Glutamatergic neuron (in vitro differentiated cells): Measurements from ENCODE around the gene FAM120A. TPM values are rescaled to one million over a fixed set of nuclear protein-coding genes. Genes with fewer than 3 reads are reported as not detected.

Source experiments
- DNase-seq: peaks from one replicate; pipeline ENCODE4 v3.0.0; 2022
- H3K27ac Mint-ChIP-seq: one replicate; pipeline ENCODE4 v1.8.0; 2020; ENCODE audit warnings: mild to moderate bottlenecking, mixed read lengths, inconsistent platforms; ENCODE audit not compliant: unreplicated experiment
- H3K27me3 Mint-ChIP-seq: one replicate; pipeline ENCODE4 v1.8.0; 2020; ENCODE audit warnings: mild to moderate bottlenecking, moderate library complexity, mixed read lengths, inconsistent platforms; ENCODE audit not compliant: unreplicated experiment
- H3K36me3 Mint-ChIP-seq: one replicate; pipeline ENCODE4 v1.8.0; 2020; ENCODE audit warnings: mild to moderate bottlenecking, mixed read lengths, inconsistent platforms; ENCODE audit not compliant: unreplicated experiment
- H3K4me1 Mint-ChIP-seq: one replicate; pipeline ENCODE4 v1.8.0; 2020; ENCODE audit warnings: mild to moderate bottlenecking, low read depth, mixed read lengths, inconsistent platforms; ENCODE audit not compliant: unreplicated experiment
- H3K4me3 Mint-ChIP-seq: one replicate; pipeline ENCODE4 v1.8.0; 2020; ENCODE audit warnings: mild to moderate bottlenecking, mixed read lengths, inconsistent platforms; ENCODE audit not compliant: unreplicated experiment
- H3K9me3 Mint-ChIP-seq: one replicate; pipeline ENCODE4 v1.8.0; 2020; ENCODE audit warnings: mild to moderate bottlenecking, moderate library complexity, mixed read lengths, inconsistent platforms; ENCODE audit not compliant: unreplicated experiment
- CTCF ChIP-seq: fragments of 200-600 bp; sonication (generic); IDR thresholded peaks from one replicate; pipeline ENCODE4 v1.5.0; 2021; ENCODE audit not compliant: partially characterized antibody, unreplicated experiment
- total RNA-seq: library from RNA; stranded (reverse); fragmentation: NEBNext Ultra II Directional; extraction: Animal tissue kit (Norgen Biotek cat#: 25700); gene quantifications from one replicate; pipeline ENCODE4 v1.2.1, GENCODE V29; 2021; ENCODE audit not compliant: unreplicated experiment

FAM120A gene
- total RNA-seq, 1 donor from 2014 or later: 32.3 TPM

DNA sequence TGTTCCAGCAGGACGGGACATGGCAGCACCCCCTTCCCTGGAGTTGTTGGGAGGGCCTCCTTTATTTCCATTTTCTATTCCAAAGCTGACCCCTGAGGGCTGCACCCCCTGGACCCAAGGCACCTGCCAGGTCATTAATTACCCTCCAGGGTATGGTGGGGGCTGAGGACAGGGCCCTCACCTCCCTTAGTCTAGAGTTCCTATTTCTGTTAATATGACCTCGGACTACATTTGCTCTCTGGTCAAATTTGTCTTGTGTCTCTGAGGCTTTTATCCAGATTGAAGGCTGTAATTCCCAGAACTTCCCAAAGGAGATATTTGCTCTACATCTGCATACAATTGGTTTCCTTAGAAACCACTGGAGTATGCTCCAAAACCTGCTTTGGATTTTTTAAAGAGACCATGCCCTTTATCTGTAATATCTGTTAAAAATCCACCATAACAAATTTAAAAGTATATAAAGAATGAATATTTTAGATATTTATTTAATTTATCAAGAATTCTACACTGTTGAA, 141.7 kb downstream of the FAM120A start:
- Mint-ChIP-seq H3K4me3 (no peak overlapping the region), H3K9me3 (no peaks in the 10 kb centered on the region), H3K27me3 (no peaks in the 10 kb centered on the region), H3K4me1 (peaks cover 29% of the 10 kb centered on the region), H3K36me3 (no peaks in the 10 kb centered on the region), H3K27ac (no peak overlapping the region)
- DNase-seq: no peak
- no peak for TF ChIP-seq CTCF

GRCh38 chr9:93594041-93594756, 142.7 kb downstream of the FAM120A start:
- H3K27ac Mint-ChIP-seq: no peak overlapping the region
- H3K27me3 Mint-ChIP-seq: no peaks in the 10 kb centered on the region
- no peak overlapping the region for H3K4me3 Mint-ChIP-seq
- H3K9me3 Mint-ChIP-seq: no peaks in the 10 kb centered on the region
- H3K4me1 Mint-ChIP-seq: peaks cover 31% of the 10 kb centered on the region
- H3K36me3 Mint-ChIP-seq: no peaks in the 10 kb centered on the region
- no peak for TF ChIP-seq CTCF
- no peak for DNase-seq

DNA sequence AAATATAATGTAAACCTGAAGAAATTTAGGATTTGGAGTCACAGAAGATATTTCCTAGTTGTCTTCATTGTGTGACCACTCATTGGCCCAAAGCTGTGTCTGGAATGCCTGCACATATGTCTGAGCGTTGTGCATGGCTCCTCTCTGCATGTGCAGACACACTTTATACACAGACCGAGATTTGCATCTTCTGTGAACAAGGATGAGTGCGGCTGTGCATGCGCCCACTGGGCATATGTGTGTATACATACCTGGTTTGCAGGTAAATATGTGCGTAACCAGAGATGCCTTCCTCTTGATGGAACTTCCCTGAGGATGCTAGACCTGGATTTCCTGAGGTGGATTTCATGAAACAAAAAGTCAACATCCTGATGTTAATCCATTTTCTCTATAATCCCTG, 144.0 kb downstream of the FAM120A start:
- Mint-ChIP-seq H3K36me3 (no peaks in the 10 kb centered on the region), H3K4me1 (peaks cover 36% of the 10 kb centered on the region), H3K9me3 (no peaks in the 10 kb centered on the region), H3K4me3 (no peak overlapping the region), H3K27ac (no peak overlapping the region), H3K27me3 (no peaks in the 10 kb centered on the region)
- TF ChIP-seq CTCF: no peak
- DNase-seq: no peak

- Mint-ChIP-seq H3K36me3 (no peaks in the 10 kb centered on the region), H3K4me3 (no peak overlapping the region), H3K27me3 (no peaks in the 10 kb centered on the region), H3K9me3 (no peaks in the 10 kb centered on the region), H3K4me1 (peaks cover 36% of the 10 kb centered on the region), H3K27ac (no peak overlapping the region)
- DNase-seq: no peak
- no peak for TF ChIP-seq CTCF
Observed at GRCh38 chr9:93595861-93596365, 144.4 kb downstream of the FAM120A start.

DNA sequence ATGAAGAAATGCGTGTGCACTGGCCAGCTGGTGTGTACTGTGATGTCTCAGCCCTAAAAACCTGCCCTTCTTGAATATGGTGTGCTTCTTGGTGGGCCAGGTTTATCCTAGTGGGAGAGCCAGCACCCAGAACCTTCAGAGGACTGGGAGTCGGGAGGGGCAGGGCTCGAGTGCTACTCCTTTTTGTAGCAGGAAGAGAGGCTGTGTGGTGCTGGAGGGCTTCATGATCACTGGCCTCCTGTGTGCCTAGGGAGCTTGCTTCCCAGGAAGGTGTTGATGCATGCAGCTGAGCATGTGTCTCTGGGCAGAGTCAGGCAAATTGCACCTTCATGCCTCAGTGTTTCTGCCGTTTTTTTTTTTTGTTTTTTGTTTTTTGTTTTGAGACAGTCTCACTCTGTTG, 144.9 kb downstream of the FAM120A start:
- H3K4me1 Mint-ChIP-seq: peaks cover 36% of the 10 kb centered on the region
- peaks cover 4% of the 10 kb centered on the region for H3K27me3 Mint-ChIP-seq
- H3K27ac Mint-ChIP-seq: no peak overlapping the region
- H3K9me3 Mint-ChIP-seq: no peaks in the 10 kb centered on the region
- no peak for TF ChIP-seq CTCF
- no peak overlapping the region for H3K4me3 Mint-ChIP-seq
- no peak for DNase-seq
- H3K36me3 Mint-ChIP-seq: no peaks in the 10 kb centered on the region
